ENCODE measurements around the gene ADAMTSL2. TPM values are rescaled to one million over a fixed set of nuclear protein-coding genes. Genes with fewer than 3 reads are reported as not detected.

The ADAMTSL2 gene
- total RNA-seq, 2 experiments from 2014 or later = 0.29 to 0.34 TPM

- H3K4me1 Mint-ChIP-seq = no peaks in the 10 kb centered on the region
- no peaks in the 10 kb centered on the region for H3K27me3 Mint-ChIP-seq
These were observed 38.9 kb upstream of the ADAMTSL2 start for GRCh38 chr9:133495327-133496293.

GRCh38 chr9:133496861-133497842 is 37.4 kb upstream of the ADAMTSL2 start:
- Mint-ChIP-seq H3K4me1 (no peaks in the 10 kb centered on the region), H3K27ac (no peak overlapping the region), H3K4me3 (no peak overlapping the region), H3K36me3 (no peaks in the 10 kb centered on the region), H3K27me3 (no peaks in the 10 kb centered on the region), H3K9me3 (peaks cover 12% of the 10 kb centered on the region)
- DNase-seq = no peak

More at GRCh38 chr9:133495327-133496293, 38.9 kb upstream of the ADAMTSL2 start:
- Mint-ChIP-seq H3K36me3 (no peaks in the 10 kb centered on the region), H3K9me3 (no peaks in the 10 kb centered on the region), H3K4me3 (no peak overlapping the region), H3K27ac (no peak overlapping the region)
- DNase-seq = no peak

GRCh38 chr9:133499132-133499891 is 35.2 kb upstream of the ADAMTSL2 start:
- Mint-ChIP-seq H3K27ac (no peak overlapping the region), H3K4me3 (no peak overlapping the region), H3K9me3 (peaks cover 18% of the 10 kb centered on the region), H3K4me1 (no peaks in the 10 kb centered on the region), H3K36me3 (peaks cover 3% of the 10 kb centered on the region), H3K27me3 (no peaks in the 10 kb centered on the region)
- no peak for DNase-seq

GRCh38 chr9:133499892-133500270 is 34.6 kb upstream of the ADAMTSL2 start:
- no peaks in the 10 kb centered on the region for H3K27me3 Mint-ChIP-seq
- H3K36me3 Mint-ChIP-seq = peaks cover 3% of the 10 kb centered on the region
- peaks cover 18% of the 10 kb centered on the region for H3K9me3 Mint-ChIP-seq
- DNase-seq = no peak
- H3K4me1 Mint-ChIP-seq = no peaks in the 10 kb centered on the region
- no peak overlapping the region for H3K4me3 Mint-ChIP-seq
- no peak overlapping the region for H3K27ac Mint-ChIP-seq

- H3K27ac Mint-ChIP-seq = no peak overlapping the region
- H3K4me3 Mint-ChIP-seq = no peak overlapping the region
- no peaks in the 10 kb centered on the region for H3K27me3 Mint-ChIP-seq
- H3K4me1 Mint-ChIP-seq = no peaks in the 10 kb centered on the region
- no peak for DNase-seq
- peaks cover 3% of the 10 kb centered on the region for H3K36me3 Mint-ChIP-seq
- H3K9me3 Mint-ChIP-seq = peaks cover 18% of the 10 kb centered on the region
These were observed 32.4 kb upstream of the ADAMTSL2 start for GRCh38 chr9:133502112-133502511.

- Mint-ChIP-seq H3K4me3 (no peak overlapping the region), H3K4me1 (peaks cover 11% of the 10 kb centered on the region), H3K27ac (no peak overlapping the region), H3K36me3 (peaks cover 3% of the 10 kb centered on the region), H3K9me3 (peaks cover 18% of the 10 kb centered on the region), H3K27me3 (no peaks in the 10 kb centered on the region)
- no peak for DNase-seq
These were observed 29.2 kb upstream of the ADAMTSL2 start for GRCh38 chr9:133505186-133505830.

- H3K4me3 Mint-ChIP-seq = no peak overlapping the region
- peaks cover 17% of the 10 kb centered on the region for H3K9me3 Mint-ChIP-seq
- H3K4me1 Mint-ChIP-seq = peaks cover 11% of the 10 kb centered on the region
- H3K36me3 Mint-ChIP-seq = peaks cover 3% of the 10 kb centered on the region
- no peak for DNase-seq
- no peak overlapping the region for H3K27ac Mint-ChIP-seq
- H3K27me3 Mint-ChIP-seq = no peaks in the 10 kb centered on the region
These were observed 28.4 kb upstream of the ADAMTSL2 start for GRCh38 chr9:133505901-133506652.

GRCh38 chr9:133506653-133507038 is 27.9 kb upstream of the ADAMTSL2 start:
- Mint-ChIP-seq H3K36me3 (peaks cover 3% of the 10 kb centered on the region), H3K27ac (no peak overlapping the region), H3K4me1 (peaks cover 11% of the 10 kb centered on the region), H3K9me3 (peaks cover 11% of the 10 kb centered on the region), H3K4me3 (no peak overlapping the region), H3K27me3 (no peaks in the 10 kb centered on the region)
- no peak for DNase-seq

- H3K4me1 Mint-ChIP-seq = peaks cover 11% of the 10 kb centered on the region
- H3K27me3 Mint-ChIP-seq = no peaks in the 10 kb centered on the region
- peaks cover under 1% of the 10 kb centered on the region for H3K36me3 Mint-ChIP-seq
- DNase-seq = no peak
- H3K27ac Mint-ChIP-seq = no peak overlapping the region
- H3K4me3 Mint-ChIP-seq = no peak overlapping the region
- H3K9me3 Mint-ChIP-seq = peaks cover 3% of the 10 kb centered on the region
These were observed 27.1 kb upstream of the ADAMTSL2 start for GRCh38 chr9:133507246-133507965.

- Mint-ChIP-seq H3K27ac (no peak overlapping the region), H3K9me3 (no peaks in the 10 kb centered on the region), H3K27me3 (no peaks in the 10 kb centered on the region), H3K36me3 (no peaks in the 10 kb centered on the region), H3K4me1 (peaks cover 11% of the 10 kb centered on the region), H3K4me3 (no peak overlapping the region)
- DNase-seq = no peak
These were observed 26.5 kb upstream of the ADAMTSL2 start for GRCh38 chr9:133508046-133508445.

- Mint-ChIP-seq H3K36me3 (no peaks in the 10 kb centered on the region), H3K9me3 (no peaks in the 10 kb centered on the region), H3K27me3 (no peaks in the 10 kb centered on the region), H3K27ac (peak overlapping the region; percentile 49), H3K4me1 (peaks cover 11% of the 10 kb centered on the region), H3K4me3 (peak overlapping the region; percentile 58)
- DNase-seq = peak; percentile 14
These were observed 25.1 kb upstream of the ADAMTSL2 start for GRCh38 chr9:133509179-133510083.

- Mint-ChIP-seq H3K36me3 (no peaks in the 10 kb centered on the region), H3K27me3 (no peaks in the 10 kb centered on the region), H3K4me3 (no peak overlapping the region), H3K27ac (no peak overlapping the region), H3K9me3 (no peaks in the 10 kb centered on the region), H3K4me1 (peaks cover 11% of the 10 kb centered on the region)
- no peak for DNase-seq
These were observed 23.5 kb upstream of the ADAMTSL2 start for GRCh38 chr9:133510926-133511505.

Data from activated naive CD8-positive, alpha-beta T cell treated with anti-CD3 and anti-CD28 coated beads for 36 hours (primary cell).